K562 (cell line): ENCODE results near the gene RNF151. TPM values are rescaled to one million over a fixed set of nuclear protein-coding genes. Genes with fewer than 3 reads are reported as not detected.
A peak's percentile ranks its signal among the peaks of the same experiment; 100 is the strongest.

Source experiments
- ATAC-seq: fragments of 200-7000 bp; cut with Tn5 transposase; 3 replicates; pipeline ENCODE4 v1.9.1; 2020; ENCODE audit warnings: moderate library complexity
- BruUV-seq: library from RNA; stranded (reverse); fragments of 400-500 nt; replicated peaks from 2 replicates; lab custom pipeline; 2021; lab: Mats Ljungman, UMichigan
- CTCF ChIA-PET: fragments of 300-600 bp; formaldehyde crosslinking; extraction: SDS; loops from one replicate; lab custom pipeline; 2021; ENCODE audit warnings: low intra/inter-chr PET ratio; lab: Yijun Ruan, JAX
- POLR2A ChIA-PET: fragments of 300-600, 350-650 bp; sonication (Branson Sonifier 250); formaldehyde crosslinking; extraction: SDS; loops from one replicate; lab custom pipeline; 2021; ENCODE audit warnings: antibody characterized with exemption, inconsistent platforms; lab: Yijun Ruan, JAX
- DNase-seq, 4 experiments: peaks; one replicate each; pipeline versions ENCODE4 v3.0.0 to v3.0.0-alpha.2; 2011 to 2018; ENCODE audit warnings: low spot score in 3 of 4, mixed read lengths in 3 of 4; ENCODE audit errors: extremely low read depth in 1 of 4
- FAIRE-seq: peaks from 2 replicates; lab custom pipeline; 2011; peaks lifted over from hg19 to GRCh38; lab: Jason Lieb, UNC
- H2AFZ ChIP-seq: 2 replicates; pipeline ENCODE4 v1.6.0; 2011; ENCODE audit warnings: low read depth, low read length, control low read depth, inconsistent platforms
- H3K27ac ChIP-seq: fragments of 200-600 bp; 3 replicates; pipeline ENCODE4 v1.8.0; 2011; ENCODE audit warnings: low read depth, mild to moderate bottlenecking, control low read depth, inconsistent platforms, low read length, moderate library complexity, mixed read lengths; ENCODE audit errors: extremely low read depth
- H3K27me3 ChIP-seq, 2 experiments: fragments of 300-600 bp in 1 of 2; 2 replicates in 1 of 2; 3 replicates in 1 of 2; pipeline versions ENCODE4 v1.6.0 to v1.8.0; 2011; ENCODE audit warnings: inconsistent platforms in 2 of 2, low read length in 2 of 2, mild to moderate bottlenecking in 1 of 2, mixed read lengths in 1 of 2, moderate library complexity in 1 of 2; ENCODE audit not compliant: control insufficient read depth in 2 of 2, insufficient read depth in 2 of 2
- H3K36me3 ChIP-seq: fragments of 300-600 bp; 3 replicates; pipeline ENCODE4 v1.8.0; 2011; ENCODE audit warnings: mild to moderate bottlenecking, low read length, inconsistent platforms; ENCODE audit not compliant: control insufficient read depth, insufficient read depth
- H3K4me1 ChIP-seq, 2 experiments: fragments of 200-600 bp in 1 of 2; replicated peaks in 1 of 2; 2 replicates in 1 of 2; 3 replicates in 1 of 2; pipeline versions ENCODE4 v1.5.1 to v1.8.0; 2011; ENCODE audit warnings: inconsistent platforms in 2 of 2, low read length in 2 of 2, mild to moderate bottlenecking in 1 of 2, mixed read lengths in 1 of 2, moderate library complexity in 1 of 2; ENCODE audit not compliant: control insufficient read depth in 2 of 2, insufficient read depth in 2 of 2
- H3K4me2 ChIP-seq: 2 replicates; pipeline ENCODE4 v1.6.1; 2011; ENCODE audit warnings: low read length, control low read depth, inconsistent platforms, mixed read lengths; ENCODE audit not compliant: insufficient read depth
- H3K4me3 ChIP-seq: fragments of 200-600 bp; sonication (generic), shearing (Covaris generic); 2 replicates; pipeline ENCODE4 v1.5.1; 2016; ENCODE audit warnings: control low read depth, inconsistent platforms
- H3K79me2 ChIP-seq: fragments of 200-600 bp; 3 replicates; pipeline ENCODE4 v1.8.0; 2011; ENCODE audit warnings: low read length, inconsistent platforms; ENCODE audit not compliant: control insufficient read depth, insufficient read depth
- H3K9ac ChIP-seq, 2 experiments: 2 replicates each; pipeline versions ENCODE4 v1.6.0 to v1.6.1; 2011; ENCODE audit warnings: low read depth in 2 of 2, low read length in 2 of 2, control low read depth in 1 of 2, inconsistent platforms in 1 of 2, mild to moderate bottlenecking in 1 of 2, mixed read lengths in 1 of 2; ENCODE audit not compliant: insufficient read depth in 1 of 2
- H3K9me1 ChIP-seq: one replicate; pipeline ENCODE4 v1.6.0; 2011; ENCODE audit warnings: inconsistent platforms, mild to moderate bottlenecking, low read length, moderate library complexity; ENCODE audit not compliant: control insufficient read depth, insufficient read depth
- H3K9me3 ChIP-seq: replicated peaks from 2 replicates; pipeline ENCODE4 v1.5.1; 2011; ENCODE audit warnings: low read depth, low read length, inconsistent platforms; ENCODE audit not compliant: control insufficient read depth, insufficient read depth
- H4K20me1 ChIP-seq: replicated peaks from 2 replicates; pipeline ENCODE4 v1.6.1; 2011; ENCODE audit warnings: low read length, inconsistent platforms, mixed read lengths; ENCODE audit not compliant: control insufficient read depth, insufficient read depth
- CHD1 ChIP-seq: fragments of 200-600 bp; sonication (generic); IDR thresholded peaks from one replicate; pipeline ENCODE4 v1.6.1; 2012; ENCODE audit warnings: mild to moderate bottlenecking, moderate library complexity, low read length, inconsistent platforms
- DNMT1 ChIP-seq: fragments of 450-650 bp; IDR thresholded peaks from 2 replicates; pipeline ENCODE4 v1.6.1; 2016; ENCODE audit warnings: antibody characterized with exemption, mild to moderate bottlenecking
- MCM5 ChIP-seq: fragments of 450-650 bp; IDR thresholded peaks from 2 replicates; pipeline ENCODE4 v1.6.1; 2016; ENCODE audit warnings: low read depth
- NBN ChIP-seq: fragments of 450-650 bp; IDR thresholded peaks from 2 replicates; pipeline ENCODE4 v1.6.1; 2016; ENCODE audit warnings: low read depth, mild to moderate bottlenecking
- NFRKB ChIP-seq: fragments of 450-650 bp; IDR thresholded peaks from 2 replicates; pipeline ENCODE4 v1.6.1; 2016; ENCODE audit warnings: low read depth
- PHF8 ChIP-seq: fragments of 200-600 bp; sonication (generic); IDR thresholded peaks from 2 replicates; pipeline ENCODE4 v1.6.1; 2012; ENCODE audit warnings: mixed run types, mild to moderate bottlenecking, inconsistent platforms, low read length, moderate library complexity, borderline replicate concordance
- POLR2A ChIP-seq: fragments of 450-650 bp; conservative IDR thresholded peaks from 2 replicates; pipeline ENCODE4 v1.6.1; 2016
- RBBP5 ChIP-seq: fragments of 200-600 bp; sonication (generic); IDR thresholded peaks from 2 replicates; pipeline ENCODE4 v1.6.1; 2012; ENCODE audit warnings: borderline replicate concordance, mild to moderate bottlenecking, low read length, control low read depth, inconsistent platforms; ENCODE audit not compliant: insufficient read depth, poor library complexity, severe bottlenecking
- SP1 ChIP-seq: sonication (generic); formaldehyde crosslinking; IDR thresholded peaks from 2 replicates; pipeline ENCODE4 v1.8.1; 2022; ENCODE audit warnings: mild to moderate bottlenecking, missing genetic modification reagents
- SRF ChIP-seq, 2 experiments: fragments of 250-450, 450-650 bp in 1 of 2; sonication (Bioruptor Pico) in 1 of 2; sonication (generic) in 1 of 2; formaldehyde crosslinking; IDR thresholded peaks; 2 replicates each; pipeline versions ENCODE4 v1.5.0 to v1.5.1; 2020 to 2022; ENCODE audit warnings: mild to moderate bottlenecking in 1 of 2, missing genetic modification reagents in 1 of 2
- ZNF436 ChIP-seq: fragments of 250-450, 450-650 bp; sonication (Bioruptor Pico); formaldehyde crosslinking; IDR thresholded peaks from 2 replicates; pipeline ENCODE4 v1.7.0; 2020; ENCODE audit warnings: mild to moderate bottlenecking
- WGBS: fragments of 100-300 bp; shearing (Covaris generic); methylation state at CpG from one replicate; pipeline ENCODE4 v1.1.6; 2016; ENCODE audit warnings: low coverage, mixed read lengths; ENCODE audit not compliant: insufficient coverage; ENCODE audit errors: missing lambda C conversion rate; 5-methylcytosine and 5-hydroxymethylcytosine counted together
- in situ Hi-C: fragments of 300-500 bp; cut with MboI; formaldehyde crosslinking; loops from 4 replicates; pipeline ENCODE4 v1.15.0; 2018; ENCODE audit warnings: inconsistent platforms, mixed read lengths
- intact Hi-C: fragments of 100-400 bp; cut with micrococcal nuclease; formaldehyde crosslinking; loops from 2 replicates; pipeline ENCODE4 v1.14.2; 2022
- polyA plus RNA-seq, 8 experiments: library from polyadenylated mRNA; depleted of rRNA in 4 of 8; stranded (reverse) in 5 of 8; unstranded in 3 of 8; fragments of >200 nt; fragmentation: Nextera tagmentation in 2 of 8; fragmentation: Illumina TruSeq in 1 of 8; extraction: Ambion mirVana in 2 of 8; extraction: Trizol in 1 of 8; gene quantifications; 2 replicates each; pipeline versions ENCODE4 v1.2.1 to v1.2.3, GENCODE V29; 2011 to 2014; ENCODE audit warnings: inconsistent platforms in 1 of 8, missing spikeins in 1 of 8
- total RNA-seq, 7 experiments: library from RNA; depleted of rRNA in 6 of 7; stranded (reverse); fragments of >200 nt in 6 of 7; fragmentation: Illumina TruSeq in 2 of 7; extraction: Trizol in 2 of 7; gene quantifications; 2 replicates each; pipeline versions ENCODE4 v1.2.1 to v1.2.3, GENCODE V29; 2011 to 2021; ENCODE audit warnings: low replicate concordance in 1 of 7
- TF ChIP-seq, protein P1 (sequence below): fragments of 250-450 bp; sonication (Bioruptor Pico); IDR thresholded peaks from 2 replicates; pipeline ENCODE4 v1.4.0; 2020
- TF ChIP-seq, protein P2 (sequence below): fragments of 450-650 bp; IDR thresholded peaks from 2 replicates; pipeline ENCODE4 v1.6.1; 2018; ENCODE audit warnings: mild to moderate bottlenecking, low read depth; ENCODE audit not compliant: partially characterized antibody
- TF ChIP-seq, protein P3 (sequence below): sonication (generic); formaldehyde crosslinking; IDR thresholded peaks from 2 replicates; pipeline ENCODE4 v1.8.1; 2023; ENCODE audit warnings: mild to moderate bottlenecking, missing genetic modification reagents, moderate library complexity

The RNF151 gene
- total and polyA plus RNA-seq, 9 of the 15 experiments (the other 6 are each of a cell fraction or from before 2014, with no cell fraction given), result not detected

DNA sequence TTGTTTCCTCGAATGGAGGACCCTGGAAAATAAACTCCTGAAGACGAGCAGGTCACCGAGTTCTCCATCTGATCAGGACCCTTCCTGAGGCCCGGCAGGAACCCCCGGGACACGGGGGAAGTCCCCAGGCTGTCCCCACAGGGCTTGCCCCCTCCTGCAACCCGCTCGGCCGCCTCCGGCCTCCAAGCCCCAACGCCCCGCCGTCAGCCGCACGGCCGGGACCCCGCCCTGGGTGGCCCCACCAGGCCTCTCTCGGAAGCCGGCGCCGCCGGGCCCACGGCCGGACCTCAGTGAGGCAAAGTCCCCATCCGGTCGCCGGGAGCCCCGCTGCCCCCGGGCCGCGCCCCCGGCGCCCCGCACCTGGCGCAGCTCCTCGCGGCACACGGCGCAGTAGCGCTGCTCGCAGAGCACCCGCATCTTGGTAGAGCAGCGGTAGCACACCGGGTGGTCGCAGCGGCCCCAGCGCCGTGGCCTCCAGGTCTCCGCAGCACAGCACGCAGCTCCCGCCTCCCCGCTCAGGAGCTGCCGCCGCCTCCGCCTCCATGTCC is 42.6 kb downstream of the RNF151 start:
- peak overlapping the region; percentile 28; the same call in 1 of the 2 replicates for H2AFZ ChIP-seq
- FAIRE-seq (no peak), ATAC-seq (peak; percentile 32), DNase-seq (peak in 3 of 4 experiments; percentile 47 to 76 (median 75))
- peaks cover 66% of the 10 kb centered on the region for H3K79me2 ChIP-seq
- peak overlapping the region; percentile 91 to 99 for H3K9ac ChIP-seq
- H3K9me3 ChIP-seq, result no peaks in the 10 kb centered on the region
- CTCF ChIA-PET, result no interaction called here
- in situ Hi-C loops, result no loop called here
- H3K4me2 ChIP-seq, result peak overlapping the region; percentile 93
- H3K36me3 ChIP-seq, result peaks cover 41% of the 10 kb centered on the region; the same call in 2 of the 3 replicates
- peaks cover 23 to 67% of the 10 kb centered on the region in 2 experiments for H3K4me1 ChIP-seq
- no TSS peak for BruUV-seq
- H3K27me3 ChIP-seq, result no peaks in the 10 kb centered on the region
- POLR2A ChIA-PET, result interaction anchor here (1.0 to 2.6 kb wide), 3 partner anchors 12 to 146 kb away, joined by 7 to 13 read pairs (median 7); partner anchors contain the start of genes RPS2 and TRAF7
- peaks cover 37% of the 10 kb centered on the region for H4K20me1 ChIP-seq
- peak overlapping the region; percentile 99 for H3K4me3 ChIP-seq
- 0% methylated on average over 32 of the region's 55 CpGs for WGBS
- intact Hi-C loops, result loop anchor here (2.0 kb wide), 1 partner anchor 16 kb away; no protein-coding TSS in a partner anchor
- peak overlapping the region; percentile 89 for H3K27ac ChIP-seq
- peaks cover 19% of the 10 kb centered on the region for H3K9me1 ChIP-seq
- TF ChIP-seq SRF (CRISPR knock-in tag; IDR thresholded peaks at IDR 0.05) (no peak), PHF8 (peak; percentile 67; the same call in 1 of the 2 replicates), CHD1 (peak; percentile 62), NBN (no peak), SP1 (CRISPR knock-in tag) (no peak), NFRKB (no peak), DNMT1 (no peak), MCM5 (no peak), RBBP5 (peak; percentile 59), ZNF436 (CRISPR knock-in tag) (no peak), POLR2A (no peak)
- TF ChIP-seq, protein P1, sequence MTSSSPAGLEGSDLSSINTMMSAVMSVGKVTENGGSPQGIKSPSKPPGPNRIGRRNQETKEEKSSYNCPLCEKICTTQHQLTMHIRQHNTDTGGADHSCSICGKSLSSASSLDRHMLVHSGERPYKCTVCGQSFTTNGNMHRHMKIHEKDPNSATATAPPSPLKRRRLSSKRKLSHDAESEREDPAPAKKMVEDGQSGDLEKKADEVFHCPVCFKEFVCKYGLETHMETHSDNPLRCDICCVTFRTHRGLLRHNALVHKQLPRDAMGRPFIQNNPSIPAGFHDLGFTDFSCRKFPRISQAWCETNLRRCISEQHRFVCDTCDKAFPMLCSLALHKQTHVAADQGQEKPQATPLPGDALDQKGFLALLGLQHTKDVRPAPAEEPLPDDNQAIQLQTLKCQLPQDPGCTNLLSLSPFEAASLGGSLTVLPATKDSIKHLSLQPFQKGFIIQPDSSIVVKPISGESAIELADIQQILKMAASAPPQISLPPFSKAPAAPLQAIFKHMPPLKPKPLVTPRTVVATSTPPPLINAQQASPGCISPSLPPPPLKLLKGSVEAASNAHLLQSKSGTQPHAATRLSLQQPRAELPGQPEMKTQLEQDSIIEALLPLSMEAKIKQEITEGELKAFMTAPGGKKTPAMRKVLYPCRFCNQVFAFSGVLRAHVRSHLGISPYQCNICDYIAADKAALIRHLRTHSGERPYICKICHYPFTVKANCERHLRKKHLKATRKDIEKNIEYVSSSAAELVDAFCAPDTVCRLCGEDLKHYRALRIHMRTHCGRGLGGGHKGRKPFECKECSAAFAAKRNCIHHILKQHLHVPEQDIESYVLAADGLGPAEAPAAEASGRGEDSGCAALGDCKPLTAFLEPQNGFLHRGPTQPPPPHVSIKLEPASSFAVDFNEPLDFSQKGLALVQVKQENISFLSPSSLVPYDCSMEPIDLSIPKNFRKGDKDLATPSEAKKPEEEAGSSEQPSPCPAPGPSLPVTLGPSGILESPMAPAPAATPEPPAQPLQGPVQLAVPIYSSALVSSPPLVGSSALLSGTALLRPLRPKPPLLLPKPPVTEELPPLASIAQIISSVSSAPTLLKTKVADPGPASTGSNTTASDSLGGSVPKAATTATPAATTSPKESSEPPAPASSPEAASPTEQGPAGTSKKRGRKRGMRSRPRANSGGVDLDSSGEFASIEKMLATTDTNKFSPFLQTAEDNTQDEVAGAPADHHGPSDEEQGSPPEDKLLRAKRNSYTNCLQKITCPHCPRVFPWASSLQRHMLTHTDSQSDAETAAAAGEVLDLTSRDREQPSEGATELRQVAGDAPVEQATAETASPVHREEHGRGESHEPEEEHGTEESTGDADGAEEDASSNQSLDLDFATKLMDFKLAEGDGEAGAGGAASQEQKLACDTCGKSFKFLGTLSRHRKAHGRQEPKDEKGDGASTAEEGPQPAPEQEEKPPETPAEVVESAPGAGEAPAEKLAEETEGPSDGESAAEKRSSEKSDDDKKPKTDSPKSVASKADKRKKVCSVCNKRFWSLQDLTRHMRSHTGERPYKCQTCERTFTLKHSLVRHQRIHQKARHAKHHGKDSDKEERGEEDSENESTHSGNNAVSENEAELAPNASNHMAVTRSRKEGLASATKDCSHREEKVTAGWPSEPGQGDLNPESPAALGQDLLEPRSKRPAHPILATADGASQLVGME (CRISPR knock-in tag), result no peak
- TF ChIP-seq, protein P2, sequence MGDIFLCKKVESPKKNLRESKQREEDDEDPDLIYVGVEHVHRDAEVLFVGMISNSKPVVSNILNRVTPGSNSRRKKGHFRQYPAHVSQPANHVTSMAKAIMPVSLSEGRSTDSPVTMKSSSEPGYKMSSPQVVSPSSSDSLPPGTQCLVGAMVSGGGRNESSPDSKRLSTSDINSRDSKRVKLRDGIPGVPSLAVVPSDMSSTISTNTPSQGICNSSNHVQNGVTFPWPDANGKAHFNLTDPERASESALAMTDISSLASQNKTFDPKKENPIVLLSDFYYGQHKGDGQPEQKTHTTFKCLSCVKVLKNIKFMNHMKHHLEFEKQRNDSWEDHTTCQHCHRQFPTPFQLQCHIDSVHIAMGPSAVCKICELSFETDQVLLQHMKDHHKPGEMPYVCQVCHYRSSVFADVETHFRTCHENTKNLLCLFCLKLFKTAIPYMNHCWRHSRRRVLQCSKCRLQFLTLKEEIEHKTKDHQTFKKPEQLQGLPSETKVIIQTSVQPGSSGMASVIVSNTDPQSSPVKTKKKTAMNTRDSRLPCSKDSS, result no peak
- TF ChIP-seq, protein P3, sequence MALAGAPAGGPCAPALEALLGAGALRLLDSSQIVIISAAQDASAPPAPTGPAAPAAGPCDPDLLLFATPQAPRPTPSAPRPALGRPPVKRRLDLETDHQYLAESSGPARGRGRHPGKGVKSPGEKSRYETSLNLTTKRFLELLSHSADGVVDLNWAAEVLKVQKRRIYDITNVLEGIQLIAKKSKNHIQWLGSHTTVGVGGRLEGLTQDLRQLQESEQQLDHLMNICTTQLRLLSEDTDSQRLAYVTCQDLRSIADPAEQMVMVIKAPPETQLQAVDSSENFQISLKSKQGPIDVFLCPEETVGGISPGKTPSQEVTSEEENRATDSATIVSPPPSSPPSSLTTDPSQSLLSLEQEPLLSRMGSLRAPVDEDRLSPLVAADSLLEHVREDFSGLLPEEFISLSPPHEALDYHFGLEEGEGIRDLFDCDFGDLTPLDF (CRISPR knock-in tag), result no peak
